OCI-LY7 (cell line): ENCODE results near the gene IL32.

Experiments
- EZH2phosphoT487 ChIP-seq: fragments of 200-600 bp; sonication (generic); IDR thresholded peaks from 2 replicates; pipeline ENCODE4 v1.6.1; 2018; ENCODE audit warnings: low read depth, borderline replicate concordance, mild to moderate bottlenecking, mixed run types, antibody characterized with exemption, low read length, moderate library complexity, mixed read lengths
- TF ChIP-seq, protein P1 (sequence below): fragments of 200-600 bp; sonication (generic); conservative IDR thresholded peaks from 2 replicates; pipeline ENCODE4 v1.5.1; 2014; ENCODE audit warnings: mild to moderate bottlenecking, antibody characterized with exemption, low read length, moderate library complexity, mixed read lengths

GRCh38 chr16:3118204-3118790, 52.9 kb downstream of the IL32 start:
- TF ChIP-seq, protein P1, sequence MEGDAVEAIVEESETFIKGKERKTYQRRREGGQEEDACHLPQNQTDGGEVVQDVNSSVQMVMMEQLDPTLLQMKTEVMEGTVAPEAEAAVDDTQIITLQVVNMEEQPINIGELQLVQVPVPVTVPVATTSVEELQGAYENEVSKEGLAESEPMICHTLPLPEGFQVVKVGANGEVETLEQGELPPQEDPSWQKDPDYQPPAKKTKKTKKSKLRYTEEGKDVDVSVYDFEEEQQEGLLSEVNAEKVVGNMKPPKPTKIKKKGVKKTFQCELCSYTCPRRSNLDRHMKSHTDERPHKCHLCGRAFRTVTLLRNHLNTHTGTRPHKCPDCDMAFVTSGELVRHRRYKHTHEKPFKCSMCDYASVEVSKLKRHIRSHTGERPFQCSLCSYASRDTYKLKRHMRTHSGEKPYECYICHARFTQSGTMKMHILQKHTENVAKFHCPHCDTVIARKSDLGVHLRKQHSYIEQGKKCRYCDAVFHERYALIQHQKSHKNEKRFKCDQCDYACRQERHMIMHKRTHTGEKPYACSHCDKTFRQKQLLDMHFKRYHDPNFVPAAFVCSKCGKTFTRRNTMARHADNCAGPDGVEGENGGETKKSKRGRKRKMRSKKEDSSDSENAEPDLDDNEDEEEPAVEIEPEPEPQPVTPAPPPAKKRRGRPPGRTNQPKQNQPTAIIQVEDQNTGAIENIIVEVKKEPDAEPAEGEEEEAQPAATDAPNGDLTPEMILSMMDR, result no peak
- no peak for TF ChIP-seq EZH2phosphoT487
